Colonic mucosa (tissue), 4 donors: Measurements from ENCODE around the gene NPLOC4. TPM values are rescaled to one million over a fixed set of nuclear protein-coding genes. Genes with fewer than 3 reads are reported as not detected.

ENCODE experiments used
- DNase-seq: peaks from one replicate; pipeline ENCODE4 v3.0.0-alpha.2; 2020
- H3K27ac ChIP-seq: fragments of 200-600 bp; one replicate; pipeline ENCODE4 v1.8.0; 2021
- H3K27me3 ChIP-seq: fragments of 200-600 bp; one replicate; pipeline ENCODE4 v1.8.0; 2021
- H3K36me3 ChIP-seq: fragments of 200-600 bp; one replicate; pipeline ENCODE4 v1.8.0; 2021
- H3K4me1 ChIP-seq: fragments of 200-600 bp; one replicate; pipeline ENCODE4 v1.8.0; 2021; ENCODE audit warnings: mild to moderate bottlenecking
- H3K4me3 ChIP-seq: fragments of 200-600 bp; one replicate; pipeline ENCODE4 v1.8.0; 2021
- H3K9ac ChIP-seq, 2 donors: one replicate each; pipeline ENCODE4 v1.7.0; 2013; ENCODE audit warnings: control low read depth in 2 of 2, low read depth in 2 of 2, low read length in 2 of 2
- H3K9me3 ChIP-seq: fragments of 200-600 bp; one replicate; pipeline ENCODE4 v1.8.0; 2021
- intact Hi-C: fragments of 100-400 bp; cut with DNase I; formaldehyde crosslinking; loops from one replicate; pipeline ENCODE4 v1.14.1; 2022
- total RNA-seq, 2 donors: library from RNA; stranded (reverse); fragmentation: NEBNext Ultra II Directional in 1 of 2; extraction: Animal tissue kit (Norgen Biotek cat#: 25700) in 1 of 2; gene quantifications; one replicate each; pipeline ENCODE4 v1.2.1, GENCODE V29; 2021
- TF ChIP-seq, protein P1 (sequence below): fragments of 200-600 bp; IDR thresholded peaks from one replicate; pipeline ENCODE4 v1.8.0; 2022; ENCODE audit warnings: antibody characterized with exemption, mild to moderate bottlenecking
- donor health status: healthy.
- donor health status: DM: no; HTN: no; CAD: no.
- donor health status: DM: no; HTN: no; CAD: no.

The NPLOC4 gene
- total RNA-seq, 2 donors from 2014 or later = 69.8 to 74.1 TPM

DNA sequence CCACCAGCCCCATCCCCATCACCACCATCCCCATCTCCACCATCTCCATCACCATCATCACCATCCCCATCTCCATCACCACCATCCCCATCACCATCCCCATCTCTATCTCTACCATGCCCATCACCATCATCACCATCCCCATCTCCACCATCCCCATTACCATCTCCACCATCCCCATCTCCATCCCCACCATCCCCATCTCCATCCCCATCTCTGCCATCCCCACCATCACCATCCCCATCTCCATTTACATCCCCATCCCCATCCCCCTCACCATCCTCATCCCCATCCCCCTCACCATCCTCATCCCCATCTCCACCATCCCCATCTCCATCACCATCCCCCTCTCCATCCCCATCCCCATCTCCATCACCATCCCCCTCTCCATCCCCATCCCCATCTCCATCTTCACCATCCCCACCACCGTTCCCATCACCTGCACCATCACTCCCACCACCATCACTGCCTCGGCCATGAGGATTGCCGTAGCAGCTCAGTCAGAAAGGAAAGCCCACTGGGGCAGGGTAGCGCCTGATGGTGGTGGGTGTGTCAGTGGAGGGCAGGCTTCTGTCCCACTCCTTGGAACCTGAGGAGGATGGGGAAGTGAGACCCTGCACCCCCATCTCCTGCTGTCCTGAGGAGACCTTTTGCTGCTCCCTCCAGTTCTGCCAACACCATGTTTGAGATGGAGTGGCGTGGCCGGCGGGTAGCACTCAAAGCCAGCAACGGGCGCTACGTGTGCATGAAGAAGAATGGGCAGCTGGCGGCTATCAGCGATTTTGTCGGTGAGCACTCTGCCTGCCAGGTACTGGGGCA, 101.2 kb downstream of the NPLOC4 start:
- no peak overlapping the region for H3K9ac ChIP-seq
- DNase-seq = no peak
- H3K4me1 ChIP-seq = peaks cover 13% of the 10 kb centered on the region
- H3K27me3 ChIP-seq = peaks cover 18% of the 10 kb centered on the region
- TF ChIP-seq, protein P1, sequence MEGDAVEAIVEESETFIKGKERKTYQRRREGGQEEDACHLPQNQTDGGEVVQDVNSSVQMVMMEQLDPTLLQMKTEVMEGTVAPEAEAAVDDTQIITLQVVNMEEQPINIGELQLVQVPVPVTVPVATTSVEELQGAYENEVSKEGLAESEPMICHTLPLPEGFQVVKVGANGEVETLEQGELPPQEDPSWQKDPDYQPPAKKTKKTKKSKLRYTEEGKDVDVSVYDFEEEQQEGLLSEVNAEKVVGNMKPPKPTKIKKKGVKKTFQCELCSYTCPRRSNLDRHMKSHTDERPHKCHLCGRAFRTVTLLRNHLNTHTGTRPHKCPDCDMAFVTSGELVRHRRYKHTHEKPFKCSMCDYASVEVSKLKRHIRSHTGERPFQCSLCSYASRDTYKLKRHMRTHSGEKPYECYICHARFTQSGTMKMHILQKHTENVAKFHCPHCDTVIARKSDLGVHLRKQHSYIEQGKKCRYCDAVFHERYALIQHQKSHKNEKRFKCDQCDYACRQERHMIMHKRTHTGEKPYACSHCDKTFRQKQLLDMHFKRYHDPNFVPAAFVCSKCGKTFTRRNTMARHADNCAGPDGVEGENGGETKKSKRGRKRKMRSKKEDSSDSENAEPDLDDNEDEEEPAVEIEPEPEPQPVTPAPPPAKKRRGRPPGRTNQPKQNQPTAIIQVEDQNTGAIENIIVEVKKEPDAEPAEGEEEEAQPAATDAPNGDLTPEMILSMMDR = no peak
- H3K27ac ChIP-seq = no peak overlapping the region
- no peak overlapping the region for H3K4me3 ChIP-seq
- no peaks in the 10 kb centered on the region for H3K36me3 ChIP-seq
- intact Hi-C loops = no loop called here
- H3K9me3 ChIP-seq = no peaks in the 10 kb centered on the region

DNA sequence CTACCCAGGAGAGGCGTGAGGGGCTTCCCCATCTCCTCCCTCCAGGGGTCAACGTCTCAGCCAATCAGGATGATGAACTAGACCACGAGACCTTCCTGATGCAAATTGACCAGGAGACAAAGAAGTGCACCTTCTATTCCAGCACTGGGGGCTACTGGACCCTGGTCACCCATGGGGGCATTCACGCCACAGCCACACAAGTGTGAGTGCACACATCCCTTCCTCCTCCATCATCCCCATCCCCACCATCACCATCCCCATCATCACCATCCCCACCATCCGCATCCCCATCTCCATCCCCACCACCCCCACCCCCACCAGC, 101.9 kb downstream of the NPLOC4 start:
- peaks cover 13% of the 10 kb centered on the region for H3K4me1 ChIP-seq
- H3K27me3 ChIP-seq = peaks cover 18% of the 10 kb centered on the region
- H3K9ac ChIP-seq = no peak overlapping the region
- no peak overlapping the region for H3K27ac ChIP-seq
- H3K9me3 ChIP-seq = no peaks in the 10 kb centered on the region
- H3K4me3 ChIP-seq = no peak overlapping the region
- DNase-seq = no peak
- TF ChIP-seq, protein P1 = no peak
- intact Hi-C loops = no loop called here
- H3K36me3 ChIP-seq = no peaks in the 10 kb centered on the region

DNA sequence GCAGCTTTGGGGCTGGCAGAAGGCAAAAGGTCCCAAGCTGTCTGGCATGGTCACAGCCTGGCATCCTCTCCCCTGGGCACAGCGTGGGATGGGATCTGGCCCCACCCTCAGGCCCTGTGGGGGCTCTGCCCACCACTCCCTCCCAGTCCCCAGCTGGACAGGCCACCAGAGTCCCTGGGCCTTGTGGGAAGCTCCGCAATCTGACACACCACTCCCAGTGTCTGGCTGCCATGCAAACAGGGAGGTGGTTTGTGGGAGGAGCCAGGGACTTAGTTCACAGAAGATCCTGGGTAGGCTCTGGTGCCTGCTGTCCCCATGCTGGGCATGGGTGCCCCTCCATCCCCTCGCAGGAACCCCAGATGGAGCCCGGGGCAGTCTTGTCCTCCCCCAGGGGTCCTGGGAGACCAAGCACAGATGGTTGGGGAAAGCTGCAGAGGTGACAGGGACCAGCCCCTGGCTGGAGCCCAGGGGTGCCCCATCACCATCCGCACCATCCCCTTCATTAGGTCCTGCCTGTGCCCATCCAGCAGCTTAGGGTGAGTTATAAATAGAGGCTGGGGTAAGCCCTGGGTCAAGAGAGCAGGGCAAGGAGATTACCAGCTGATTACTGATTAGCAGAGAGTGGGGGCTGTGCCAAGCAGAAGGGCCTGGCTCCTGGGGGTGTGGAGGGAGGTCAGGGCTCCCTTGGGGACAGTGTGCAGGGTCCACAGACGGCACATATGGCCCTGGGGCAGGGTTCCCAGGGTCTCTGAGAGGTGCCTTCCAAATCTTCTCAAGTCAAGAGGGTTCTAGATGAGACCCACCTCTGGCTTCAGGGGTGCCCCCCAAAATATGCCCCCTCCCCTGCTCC, 102.5 kb downstream of the NPLOC4 start:
- peaks cover 13% of the 10 kb centered on the region for H3K4me1 ChIP-seq
- intact Hi-C loops = no loop called here

DNA sequence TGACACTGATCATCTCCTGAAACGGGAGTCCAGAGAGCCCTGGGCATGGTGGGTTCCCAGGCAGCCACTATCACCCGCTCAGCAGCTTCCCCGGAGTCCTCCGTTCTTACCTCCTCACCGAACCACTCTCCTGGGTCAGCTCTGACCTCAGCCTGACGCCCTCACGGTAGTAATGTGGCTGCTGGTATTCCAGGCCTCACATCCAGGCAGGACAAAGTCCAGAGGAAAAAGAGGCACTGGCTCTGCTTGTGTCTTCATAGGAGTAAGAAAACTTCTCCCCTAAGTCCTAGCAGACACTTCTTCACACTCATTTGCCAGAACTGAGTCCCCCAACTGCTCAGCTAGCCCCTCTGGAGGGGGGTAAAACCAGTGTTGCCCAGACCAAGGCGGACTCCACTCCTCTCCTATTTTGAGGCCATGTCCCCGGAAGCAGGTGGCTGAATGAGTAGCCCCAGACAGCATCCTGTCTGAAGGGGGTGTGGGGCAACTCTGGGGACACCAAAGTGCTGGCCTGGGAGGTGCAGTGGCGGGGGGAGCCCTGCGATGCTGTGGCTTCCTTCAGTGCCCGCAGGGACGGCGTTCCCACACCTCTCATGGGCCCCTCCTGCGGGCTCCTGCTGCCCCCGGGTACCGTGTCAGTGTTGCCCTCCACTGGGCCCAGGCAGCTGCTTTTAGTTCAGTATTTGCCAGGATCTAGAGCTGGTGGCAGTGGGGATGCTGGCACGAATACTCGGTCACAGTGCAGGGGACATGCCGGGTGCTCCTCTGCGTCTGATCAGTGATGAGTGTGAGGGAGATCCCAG, 103.4 kb downstream of the NPLOC4 start:
- TF ChIP-seq, protein P1 = no peak
- no peak overlapping the region for H3K9ac ChIP-seq
- H3K36me3 ChIP-seq = no peaks in the 10 kb centered on the region
- H3K27me3 ChIP-seq = peaks cover 29% of the 10 kb centered on the region
- no peak for DNase-seq
- no peak overlapping the region for H3K4me3 ChIP-seq
- H3K9me3 ChIP-seq = no peaks in the 10 kb centered on the region
- no peak overlapping the region for H3K27ac ChIP-seq
- peaks cover 13% of the 10 kb centered on the region for H3K4me1 ChIP-seq
- intact Hi-C loops = no loop called here

More for the DNA sequence above, 102.5 kb downstream of the NPLOC4 start:
- Histone ChIP-seq H3K27ac (no peak overlapping the region), H3K36me3 (no peaks in the 10 kb centered on the region), H3K9ac (no peak overlapping the region), H3K4me3 (no peak overlapping the region), H3K27me3 (peaks cover 23% of the 10 kb centered on the region), H3K9me3 (no peaks in the 10 kb centered on the region)
- DNase-seq = no peak
- TF ChIP-seq, protein P1 = no peak
